ENCODE measurements around the gene RXYLT1.

The RXYLT1 gene

GRCh38 chr12:63844391-63845341 is 65.0 kb downstream of the RXYLT1 start, which contains the start of gene SRGAP1:
TSS of gene SRGAP1 (plus strand) at chr12:63844700. CDS start at chr12:63844817, 117 bp downstream.
- DNase-seq, result peak; percentile 36

- DNase-seq, result no peak
Observed at GRCh38 chr12:63845726-63846125, 66.0 kb downstream of the RXYLT1 start.

- DNase-seq, result no peak
Observed at GRCh38 chr12:63846238-63846967, 66.7 kb downstream of the RXYLT1 start.

- DNase-seq, result no peak
Observed at GRCh38 chr12:63848450-63848849, 68.7 kb downstream of the RXYLT1 start.

GRCh38 chr12:63849106-63849620 is 69.5 kb downstream of the RXYLT1 start:
- DNase-seq, result no peak

- no peak for DNase-seq
Observed at GRCh38 chr12:63849641-63850040, 69.9 kb downstream of the RXYLT1 start.

GRCh38 chr12:63853978-63854377 is 74.3 kb downstream of the RXYLT1 start:
- DNase-seq, result no peak

GRCh38 chr12:63855299-63855698 is 75.6 kb downstream of the RXYLT1 start:
- no peak for DNase-seq

GRCh38 chr12:63857771-63858670 is 78.3 kb downstream of the RXYLT1 start:
- no peak for DNase-seq
